ENCODE measurements around the gene SLC1A4.

SLC1A4 gene

DNA sequence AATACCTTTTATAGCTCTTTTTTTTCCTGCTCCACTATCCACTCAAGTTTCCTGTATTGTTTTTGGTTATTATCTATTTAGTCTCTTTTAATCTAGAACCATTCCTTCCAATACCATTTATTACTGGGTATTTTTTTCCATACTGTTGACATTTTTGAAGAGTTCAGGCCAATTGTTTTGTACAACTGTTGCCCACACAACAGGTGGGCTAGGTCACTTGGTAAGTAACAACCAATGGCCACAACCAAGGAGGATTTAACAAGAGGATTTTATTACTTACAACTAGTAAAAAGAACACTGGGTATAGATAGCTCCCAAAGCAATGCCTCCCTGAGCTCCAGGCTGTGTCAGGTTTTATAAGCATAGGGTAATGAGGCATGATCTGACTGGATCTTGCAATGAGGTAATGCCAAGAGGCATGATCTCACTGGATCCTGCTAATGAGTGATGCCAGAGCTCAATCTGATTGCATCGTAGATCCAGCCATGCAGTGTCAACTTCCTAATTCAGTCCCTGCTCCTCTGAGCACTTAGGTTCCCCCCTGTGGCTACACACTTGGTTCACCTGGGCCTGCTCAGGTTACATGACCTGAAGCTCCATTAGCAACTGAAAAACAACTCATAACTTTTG lies 59.9 kb downstream of the SLC1A4 start (continued):
- TF ChIP-seq ZNF146 (tag by site-specific recombination; IDR thresholded peaks at IDR 0.05) (no peak), ZEB2 (tag by site-specific recombination; IDR thresholded peaks at IDR 0.05) (peak; percentile 67; the same call in 1 of the 2 replicates), SP2 (tag by site-specific recombination; IDR thresholded peaks at IDR 0.05) (peak; percentile 26), ZNF76 (tag by site-specific recombination; IDR thresholded peaks at IDR 0.05; ENCODE audit: borderline replicate concordance, low read depth) (peak; percentile 24; the same call in 1 of the 2 replicates), ZNF560 (tag by site-specific recombination; IDR thresholded peaks at IDR 0.05; ENCODE audit: borderline replicate concordance) (no peak), YY1 (tag by site-specific recombination; IDR thresholded peaks at IDR 0.05) (no peak), ZNF561 (tag by site-specific recombination; IDR thresholded peaks at IDR 0.05; ENCODE audit: borderline replicate concordance) (peak; percentile 27; the same call in 1 of the 2 replicates), ZNF16 (tag by site-specific recombination; IDR thresholded peaks at IDR 0.05; ENCODE audit: low read depth) (no peak), ZNF10 (tag by site-specific recombination; IDR thresholded peaks at IDR 0.05) (no peak), ZBTB17 (tag by site-specific recombination; IDR thresholded peaks at IDR 0.05) (peak; percentile 94), GLIS1 (tag by site-specific recombination; IDR thresholded peaks at IDR 0.05) (peak; percentile 56), ZNF558 (tag by site-specific recombination; IDR thresholded peaks at IDR 0.05) (peak; percentile 53; the same call in 1 of the 2 replicates), ZNF514 (tag by site-specific recombination; IDR thresholded peaks at IDR 0.05) (no peak), FEZF1 (tag by site-specific recombination; IDR thresholded peaks at IDR 0.05) (peak; percentile 85), ZBTB8A (tag by site-specific recombination; IDR thresholded peaks at IDR 0.05) (no peak), ZNF843 (tag by site-specific recombination; IDR thresholded peaks at IDR 0.05) (peak; percentile 60), SCRT1 (tag by site-specific recombination; IDR thresholded peaks at IDR 0.05; ENCODE audit: borderline replicate concordance) (peak; percentile 86), ZNF529 (tag by site-specific recombination; IDR thresholded peaks at IDR 0.05; ENCODE audit: insufficient replicate concordance) (no peak), ZNF394 (tag by site-specific recombination; IDR thresholded peaks at IDR 0.05; ENCODE audit: borderline replicate concordance) (no peak; the same call in 1 of the 2 replicates), SP3 (tag by site-specific recombination; IDR thresholded peaks at IDR 0.05) (0 out of 2 replicates have a peak, but pooled peaks have one; percentile 23), ZNF768 (tag by site-specific recombination; IDR thresholded peaks at IDR 0.05) (no peak), ZFP3 (tag by site-specific recombination; IDR thresholded peaks at IDR 0.05; ENCODE audit: low read depth) (no peak), IKZF3 (tag by site-specific recombination; IDR thresholded peaks at IDR 0.05) (peak; percentile 43; the same call in 1 of the 2 replicates), ZNF140 (tag by site-specific recombination; IDR thresholded peaks at IDR 0.05) (no peak), ZNF133 (tag by site-specific recombination; IDR thresholded peaks at IDR 0.05) (no peak), SCRT2 (tag by site-specific recombination; IDR thresholded peaks at IDR 0.05) (peak; percentile 96), ZIC2 (tag by site-specific recombination; IDR thresholded peaks at IDR 0.05) (no peak)
- TF ChIP-seq, protein P1, sequence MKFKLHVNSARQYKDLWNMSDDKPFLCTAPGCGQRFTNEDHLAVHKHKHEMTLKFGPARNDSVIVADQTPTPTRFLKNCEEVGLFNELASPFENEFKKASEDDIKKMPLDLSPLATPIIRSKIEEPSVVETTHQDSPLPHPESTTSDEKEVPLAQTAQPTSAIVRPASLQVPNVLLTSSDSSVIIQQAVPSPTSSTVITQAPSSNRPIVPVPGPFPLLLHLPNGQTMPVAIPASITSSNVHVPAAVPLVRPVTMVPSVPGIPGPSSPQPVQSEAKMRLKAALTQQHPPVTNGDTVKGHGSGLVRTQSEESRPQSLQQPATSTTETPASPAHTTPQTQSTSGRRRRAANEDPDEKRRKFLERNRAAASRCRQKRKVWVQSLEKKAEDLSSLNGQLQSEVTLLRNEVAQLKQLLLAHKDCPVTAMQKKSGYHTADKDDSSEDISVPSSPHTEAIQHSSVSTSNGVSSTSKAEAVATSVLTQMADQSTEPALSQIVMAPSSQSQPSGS (tag by site-specific recombination; IDR thresholded peaks at IDR 0.05; ENCODE audit: low read depth) = peak; percentile 93
- TF ChIP-seq, protein P2, sequence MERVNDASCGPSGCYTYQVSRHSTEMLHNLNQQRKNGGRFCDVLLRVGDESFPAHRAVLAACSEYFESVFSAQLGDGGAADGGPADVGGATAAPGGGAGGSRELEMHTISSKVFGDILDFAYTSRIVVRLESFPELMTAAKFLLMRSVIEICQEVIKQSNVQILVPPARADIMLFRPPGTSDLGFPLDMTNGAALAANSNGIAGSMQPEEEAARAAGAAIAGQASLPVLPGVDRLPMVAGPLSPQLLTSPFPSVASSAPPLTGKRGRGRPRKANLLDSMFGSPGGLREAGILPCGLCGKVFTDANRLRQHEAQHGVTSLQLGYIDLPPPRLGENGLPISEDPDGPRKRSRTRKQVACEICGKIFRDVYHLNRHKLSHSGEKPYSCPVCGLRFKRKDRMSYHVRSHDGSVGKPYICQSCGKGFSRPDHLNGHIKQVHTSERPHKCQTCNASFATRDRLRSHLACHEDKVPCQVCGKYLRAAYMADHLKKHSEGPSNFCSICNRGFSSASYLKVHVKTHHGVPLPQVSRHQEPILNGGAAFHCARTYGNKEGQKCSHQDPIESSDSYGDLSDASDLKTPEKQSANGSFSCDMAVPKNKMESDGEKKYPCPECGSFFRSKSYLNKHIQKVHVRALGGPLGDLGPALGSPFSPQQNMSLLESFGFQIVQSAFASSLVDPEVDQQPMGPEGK (tag by site-specific recombination; IDR thresholded peaks at IDR 0.05) = 0 out of 2 replicates have a peak, but pooled peaks have one; percentile 15
- TF ChIP-seq, protein P3, sequence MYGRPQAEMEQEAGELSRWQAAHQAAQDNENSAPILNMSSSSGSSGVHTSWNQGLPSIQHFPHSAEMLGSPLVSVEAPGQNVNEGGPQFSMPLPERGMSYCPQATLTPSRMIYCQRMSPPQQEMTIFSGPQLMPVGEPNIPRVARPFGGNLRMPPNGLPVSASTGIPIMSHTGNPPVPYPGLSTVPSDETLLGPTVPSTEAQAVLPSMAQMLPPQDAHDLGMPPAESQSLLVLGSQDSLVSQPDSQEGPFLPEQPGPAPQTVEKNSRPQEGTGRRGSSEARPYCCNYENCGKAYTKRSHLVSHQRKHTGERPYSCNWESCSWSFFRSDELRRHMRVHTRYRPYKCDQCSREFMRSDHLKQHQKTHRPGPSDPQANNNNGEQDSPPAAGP (tag by site-specific recombination; IDR thresholded peaks at IDR 0.05) = no peak
- TF ChIP-seq, protein P4, sequence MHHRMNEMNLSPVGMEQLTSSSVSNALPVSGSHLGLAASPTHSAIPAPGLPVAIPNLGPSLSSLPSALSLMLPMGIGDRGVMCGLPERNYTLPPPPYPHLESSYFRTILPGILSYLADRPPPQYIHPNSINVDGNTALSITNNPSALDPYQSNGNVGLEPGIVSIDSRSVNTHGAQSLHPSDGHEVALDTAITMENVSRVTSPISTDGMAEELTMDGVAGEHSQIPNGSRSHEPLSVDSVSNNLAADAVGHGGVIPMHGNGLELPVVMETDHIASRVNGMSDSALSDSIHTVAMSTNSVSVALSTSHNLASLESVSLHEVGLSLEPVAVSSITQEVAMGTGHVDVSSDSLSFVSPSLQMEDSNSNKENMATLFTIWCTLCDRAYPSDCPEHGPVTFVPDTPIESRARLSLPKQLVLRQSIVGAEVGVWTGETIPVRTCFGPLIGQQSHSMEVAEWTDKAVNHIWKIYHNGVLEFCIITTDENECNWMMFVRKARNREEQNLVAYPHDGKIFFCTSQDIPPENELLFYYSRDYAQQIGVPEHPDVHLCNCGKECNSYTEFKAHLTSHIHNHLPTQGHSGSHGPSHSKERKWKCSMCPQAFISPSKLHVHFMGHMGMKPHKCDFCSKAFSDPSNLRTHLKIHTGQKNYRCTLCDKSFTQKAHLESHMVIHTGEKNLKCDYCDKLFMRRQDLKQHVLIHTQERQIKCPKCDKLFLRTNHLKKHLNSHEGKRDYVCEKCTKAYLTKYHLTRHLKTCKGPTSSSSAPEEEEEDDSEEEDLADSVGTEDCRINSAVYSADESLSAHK (tag by site-specific recombination; IDR thresholded peaks at IDR 0.05) = 0 out of 2 replicates have a peak, but pooled peaks have one; percentile 26
- TF ChIP-seq, protein P5, sequence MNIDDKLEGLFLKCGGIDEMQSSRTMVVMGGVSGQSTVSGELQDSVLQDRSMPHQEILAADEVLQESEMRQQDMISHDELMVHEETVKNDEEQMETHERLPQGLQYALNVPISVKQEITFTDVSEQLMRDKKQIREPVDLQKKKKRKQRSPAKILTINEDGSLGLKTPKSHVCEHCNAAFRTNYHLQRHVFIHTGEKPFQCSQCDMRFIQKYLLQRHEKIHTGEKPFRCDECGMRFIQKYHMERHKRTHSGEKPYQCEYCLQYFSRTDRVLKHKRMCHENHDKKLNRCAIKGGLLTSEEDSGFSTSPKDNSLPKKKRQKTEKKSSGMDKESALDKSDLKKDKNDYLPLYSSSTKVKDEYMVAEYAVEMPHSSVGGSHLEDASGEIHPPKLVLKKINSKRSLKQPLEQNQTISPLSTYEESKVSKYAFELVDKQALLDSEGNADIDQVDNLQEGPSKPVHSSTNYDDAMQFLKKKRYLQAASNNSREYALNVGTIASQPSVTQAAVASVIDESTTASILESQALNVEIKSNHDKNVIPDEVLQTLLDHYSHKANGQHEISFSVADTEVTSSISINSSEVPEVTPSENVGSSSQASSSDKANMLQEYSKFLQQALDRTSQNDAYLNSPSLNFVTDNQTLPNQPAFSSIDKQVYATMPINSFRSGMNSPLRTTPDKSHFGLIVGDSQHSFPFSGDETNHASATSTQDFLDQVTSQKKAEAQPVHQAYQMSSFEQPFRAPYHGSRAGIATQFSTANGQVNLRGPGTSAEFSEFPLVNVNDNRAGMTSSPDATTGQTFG (tag by site-specific recombination; IDR thresholded peaks at IDR 0.05; ENCODE audit: borderline replicate concordance) = no peak

Measured in HEK293 (cell line).